GM12875 (cell line): ENCODE measurements around the gene TRIM40.

ENCODE experiments used
- H3K4me3 ChIP-seq: one replicate; pipeline ENCODE4 v1.5.1; 2011; ENCODE audit warnings: low read depth, low read length, control low read depth
- CTCF ChIP-seq: IDR thresholded peaks from 2 replicates; pipeline ENCODE4 v1.5.1; 2011; ENCODE audit warnings: low read depth, mild to moderate bottlenecking, control low read depth, inconsistent platforms, low read length, moderate library complexity, borderline replicate concordance; ENCODE audit not compliant: insufficient read depth

The TRIM40 gene

GRCh38 chr6:30102970-30103871, 32.7 kb upstream of the TRIM40 start:
- TF ChIP-seq CTCF: peak; percentile 90
- peak overlapping the region; percentile 12 for H3K4me3 ChIP-seq

- no peak for TF ChIP-seq CTCF
- H3K4me3 ChIP-seq: no peak overlapping the region
Observed at GRCh38 chr6:30103872-30104179, 32.1 kb upstream of the TRIM40 start.

GRCh38 chr6:30104661-30105060, 31.3 kb upstream of the TRIM40 start:
- TF ChIP-seq CTCF: no peak
- H3K4me3 ChIP-seq: no peak overlapping the region

- no peak for TF ChIP-seq CTCF
- no peak overlapping the region for H3K4me3 ChIP-seq
Observed at GRCh38 chr6:30111266-30111856, 24.6 kb upstream of the TRIM40 start.

GRCh38 chr6:30112402-30112994, 23.4 kb upstream of the TRIM40 start:
- no peak for TF ChIP-seq CTCF
- H3K4me3 ChIP-seq: no peak overlapping the region

- no peak within 1 kb of the TSS for H3K4me3 ChIP-seq
- TF ChIP-seq CTCF: no peak
Observed at GRCh38 chr6:30113003-30113759, 22.8 kb upstream of the TRIM40 start, which contains the start of gene TRIM31. Gene TRIM31, minus strand, starts transcription at chr6:30113090. Its CDS starts 285 bp downstream, at chr6:30112805.
